HTR-8/SVneo (cell line): ENCODE results near the gene GRHL3.
A peak's percentile ranks its signal among the peaks of the same experiment; 100 is the strongest.

ENCODE experiments used
- DNase-seq: peaks from one replicate; pipeline ENCODE4 v3.0.0; 2011; ENCODE audit warnings: low spot score, mixed read lengths; ENCODE audit not compliant: insufficient read length
- FAIRE-seq: peaks from 2 replicates; lab custom pipeline; 2011; peaks lifted over from hg19 to GRCh38; lab: Jason Lieb, UNC

Gene GRHL3

DNA sequence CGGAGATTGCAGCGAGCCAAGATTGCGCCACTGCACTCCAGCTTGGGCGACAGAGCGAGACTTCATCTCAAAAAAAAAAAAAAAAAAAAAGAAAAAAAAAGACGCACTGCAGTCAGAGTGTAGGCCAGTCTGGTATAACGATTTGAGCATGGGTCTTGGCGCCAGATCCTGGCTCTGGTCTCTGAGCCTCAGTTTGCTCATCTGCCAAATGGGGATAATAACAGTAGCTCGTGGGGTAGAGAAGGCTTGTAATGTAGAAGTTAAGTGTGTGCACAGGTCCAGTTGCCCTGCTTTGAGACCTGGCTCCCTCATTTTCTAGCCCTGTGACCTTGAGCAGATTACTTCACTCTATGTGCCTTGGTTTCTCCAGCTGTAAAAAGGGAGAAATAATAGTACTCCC, 26.3 kb upstream of the GRHL3 start:
- FAIRE-seq = no peak

DNA sequence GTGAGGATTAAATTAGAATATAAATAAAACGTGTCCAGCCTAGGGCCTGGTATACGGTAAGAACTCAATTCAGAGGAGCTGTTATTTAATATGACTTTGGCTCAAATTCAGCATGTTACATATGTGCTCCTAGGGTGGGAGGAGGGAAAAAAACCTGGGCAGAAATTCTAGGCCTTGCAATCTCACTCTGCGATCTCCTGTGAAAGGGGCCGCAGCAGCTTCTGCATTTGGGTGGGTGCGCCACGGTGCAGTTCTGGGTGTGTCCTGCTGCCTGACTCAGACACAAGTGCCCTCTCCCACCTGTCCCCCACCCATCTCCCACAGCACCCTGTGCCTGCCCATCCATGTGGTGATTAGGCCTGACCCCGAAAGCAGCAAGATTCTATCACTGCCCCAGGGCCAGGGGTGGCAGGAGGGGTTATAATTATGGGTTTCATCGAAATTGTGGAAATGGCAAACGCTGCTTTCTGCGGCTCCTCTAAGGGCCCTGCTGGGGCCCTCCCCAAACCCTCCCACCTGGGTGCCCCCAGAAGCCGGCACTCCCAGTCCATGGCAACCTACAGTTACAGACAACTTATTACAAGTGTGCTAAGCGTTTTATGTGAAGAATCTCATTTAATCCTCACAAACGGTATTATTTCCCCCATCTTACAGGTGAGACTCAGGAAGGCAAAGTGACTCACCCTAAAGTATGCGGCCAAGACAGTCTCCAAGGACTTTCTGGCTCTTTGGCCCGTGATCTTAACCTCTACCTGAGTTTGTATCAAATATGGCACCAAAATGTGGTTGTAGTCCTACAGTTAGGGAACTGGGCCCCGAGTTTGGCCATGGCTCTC, 25.5 kb upstream of the GRHL3 start:
- DNase-seq = no peak
- no peak for FAIRE-seq

More for the DNA sequence above, 26.3 kb upstream of the GRHL3 start:
- no peak for DNase-seq

- FAIRE-seq (peak; percentile 95), DNase-seq (peak; percentile 75)
Observed at GRCh38 chr1:24294228-24294672, 24.9 kb upstream of the GRHL3 start.

- DNase-seq (peak; percentile 63), FAIRE-seq (peak; percentile 68)
Observed at GRCh38 chr1:24294716-24295371, 24.3 kb upstream of the GRHL3 start.

GRCh38 chr1:24295535-24295934, 23.6 kb upstream of the GRHL3 start:
- no peak for FAIRE-seq
- no peak for DNase-seq

GRCh38 chr1:24297187-24297851, 21.8 kb upstream of the GRHL3 start:
- no peak for FAIRE-seq

GRCh38 chr1:24297852-24298232, 21.3 kb upstream of the GRHL3 start:
- no peak for DNase-seq
- FAIRE-seq = no peak

More at GRCh38 chr1:24297187-24297851, 21.8 kb upstream of the GRHL3 start:
- no peak for DNase-seq

- no peak for FAIRE-seq
Observed at GRCh38 chr1:24298606-24299005, 20.6 kb upstream of the GRHL3 start.

GRCh38 chr1:24299901-24300300, 19.3 kb upstream of the GRHL3 start:
- FAIRE-seq (no peak), DNase-seq (no peak)

More at GRCh38 chr1:24298606-24299005, 20.6 kb upstream of the GRHL3 start:
- no peak for DNase-seq

DNA sequence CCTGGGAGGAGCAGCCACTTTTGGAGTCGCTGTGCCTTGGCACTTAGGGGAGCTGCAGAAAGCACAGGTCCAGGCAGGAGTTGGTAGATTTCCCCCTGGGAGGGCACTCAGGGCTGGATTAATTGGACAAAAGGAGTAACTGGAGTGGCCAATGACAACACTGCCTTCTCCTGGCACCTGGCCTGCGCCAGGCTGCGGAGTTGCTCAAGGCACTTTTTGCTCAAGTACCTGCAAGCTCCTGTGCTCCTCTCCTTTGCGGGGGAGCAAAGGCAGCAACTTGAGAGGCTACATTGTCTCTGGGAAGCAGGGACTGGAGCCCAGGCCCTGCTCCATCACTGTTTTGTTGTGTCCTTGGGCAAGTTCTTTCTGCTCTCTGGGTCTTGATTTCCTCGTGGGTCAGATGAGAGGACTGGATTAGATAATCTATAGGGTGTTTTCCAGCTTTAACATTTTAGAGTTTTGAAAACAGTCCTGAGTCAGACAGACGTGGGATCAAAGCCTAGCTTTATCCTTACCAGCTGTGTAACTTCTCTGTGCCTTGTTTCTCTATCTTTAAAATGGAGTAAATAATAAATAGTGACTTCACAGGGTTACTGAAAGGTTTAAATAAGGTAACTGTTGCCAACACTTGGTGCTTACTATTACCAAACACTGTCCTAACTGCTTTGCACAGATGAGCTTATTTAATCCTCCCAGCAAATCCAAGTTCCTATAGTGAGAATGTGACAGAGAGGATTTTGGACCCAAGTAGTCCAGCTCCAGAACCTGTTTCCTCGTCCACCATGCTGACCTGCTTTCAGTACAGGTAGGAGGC, 18.0 kb upstream of the GRHL3 start:
- DNase-seq (no peak), FAIRE-seq (no peak)

DNA sequence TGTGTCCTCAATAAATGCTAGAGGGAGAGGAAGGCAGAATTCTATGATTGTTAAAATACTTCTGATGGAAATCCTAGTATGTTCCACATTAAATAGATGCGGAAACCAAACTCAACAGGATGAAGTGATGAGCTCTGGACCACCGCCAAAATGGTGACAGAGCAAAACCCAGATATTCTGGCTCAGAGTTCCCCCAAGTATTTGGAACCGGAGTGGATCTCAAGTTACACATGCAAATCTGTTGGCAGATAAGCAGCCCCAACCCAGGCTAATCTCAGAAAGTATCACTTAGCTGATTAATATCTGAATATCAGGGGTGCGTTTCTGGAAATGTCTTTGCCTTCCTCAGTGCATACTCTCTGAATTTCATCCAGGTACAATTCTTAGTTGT, 17.4 kb upstream of the GRHL3 start:
- FAIRE-seq (no peak), DNase-seq (no peak)

DNA sequence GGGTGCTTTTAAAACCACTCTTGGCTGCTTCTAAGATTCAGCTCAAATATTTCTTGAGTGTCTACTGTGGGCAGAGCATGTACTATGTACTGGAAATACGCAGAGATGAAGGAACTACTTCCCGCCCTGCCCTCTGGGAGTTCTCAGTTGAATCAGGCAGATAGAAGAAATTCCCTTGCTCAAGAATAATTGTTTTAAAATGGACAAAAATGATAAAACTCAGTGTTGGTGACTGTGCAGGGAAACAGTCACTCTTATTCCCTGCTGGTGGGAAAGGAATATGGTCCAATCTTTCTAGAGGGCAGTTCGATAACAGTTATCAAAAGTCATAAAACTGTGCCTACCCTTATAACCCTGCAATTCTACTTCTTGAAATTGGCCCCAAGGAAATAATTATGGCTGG, 16.9 kb upstream of the GRHL3 start:
- FAIRE-seq (no peak), DNase-seq (no peak)

DNA sequence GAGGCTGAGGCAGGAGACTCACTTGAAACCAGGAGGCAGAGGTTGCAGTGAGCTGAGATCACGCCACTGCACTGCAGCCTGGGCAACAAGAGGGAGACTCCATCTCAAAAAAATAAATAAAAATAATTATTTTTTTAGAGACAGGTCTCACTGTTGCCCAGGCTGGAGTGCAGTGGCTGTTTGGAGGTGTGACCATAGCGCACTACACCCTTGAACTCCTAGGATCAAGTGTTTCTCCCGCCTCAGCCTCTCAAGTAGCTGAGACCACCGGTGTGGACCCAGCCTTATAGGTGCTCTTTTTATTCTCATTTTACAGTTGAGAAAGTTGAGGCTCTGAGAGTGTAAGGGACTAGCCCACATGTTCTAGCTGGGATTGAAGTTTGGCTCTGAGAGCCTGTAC, 15.6 kb upstream of the GRHL3 start:
- DNase-seq (no peak), FAIRE-seq (no peak)

- FAIRE-seq = no peak
Observed at GRCh38 chr1:24304763-24305162, 14.4 kb upstream of the GRHL3 start.

GRCh38 chr1:24308365-24309015, 10.7 kb upstream of the GRHL3 start:
- DNase-seq (no peak), FAIRE-seq (no peak)

More at GRCh38 chr1:24304763-24305162, 14.4 kb upstream of the GRHL3 start:
- DNase-seq = no peak

DNA sequence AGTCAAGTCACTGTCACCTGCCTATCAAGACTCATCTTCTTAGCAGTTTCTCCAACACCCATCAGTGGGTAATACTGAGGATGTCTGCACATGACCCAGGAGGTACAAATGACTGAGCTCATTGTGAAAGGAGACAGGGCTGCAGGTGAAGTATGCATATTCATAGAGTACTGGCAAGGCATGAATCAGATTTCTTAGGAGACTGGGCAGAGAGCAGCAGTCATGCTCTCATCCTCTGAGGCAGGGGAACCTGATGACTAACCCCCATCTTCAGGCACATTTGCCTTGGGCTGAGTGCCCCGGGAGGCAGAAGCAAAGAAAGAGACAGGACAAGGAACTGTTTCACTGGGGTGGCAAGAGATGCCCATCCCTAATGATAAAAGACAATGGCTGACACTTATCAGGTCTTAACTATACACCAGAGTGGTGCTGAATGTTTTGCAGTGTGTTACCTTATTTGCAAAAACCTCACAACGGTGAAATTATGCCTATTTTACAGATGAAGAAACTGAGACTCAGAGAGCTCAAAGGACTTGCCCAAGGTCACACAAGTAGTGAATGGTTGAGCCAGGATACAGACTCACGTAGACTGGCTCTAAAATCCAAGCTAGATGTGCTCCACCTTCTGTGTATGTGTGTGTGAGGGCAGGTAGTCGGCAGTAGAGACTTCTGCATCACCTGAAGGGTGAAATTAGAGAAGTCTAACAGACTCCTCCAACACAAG, 9.2 kb upstream of the GRHL3 start:
- no peak for DNase-seq
- FAIRE-seq = no peak

GRCh38 chr1:24311234-24311633, 7.9 kb upstream of the GRHL3 start:
- no peak for FAIRE-seq
- DNase-seq = no peak

GRCh38 chr1:24311741-24312140, 7.4 kb upstream of the GRHL3 start:
- no peak for DNase-seq
- no peak for FAIRE-seq

- FAIRE-seq (no peak), DNase-seq (no peak)
Observed at GRCh38 chr1:24315391-24315790, 3.8 kb upstream of the GRHL3 start.
